ENCODE measurements around the gene FGD6.

Gene FGD6

GRCh38 chr12:95083471-95083870 lies 133.8 kb downstream of the FGD6 start:
- in situ Hi-C loops (cut with MboI; ENCODE audit: low sequenced_read_pairs, unreplicated experiment): no loop called here
- no peak for DNase-seq (ENCODE audit: low spot score)
- TF ChIP-seq CTCF (IDR thresholded peaks at IDR 0.05; ENCODE audit: borderline replicate concordance, control extremely low read depth, extremely low read depth, insufficient read depth, missing control alignments): no peak

GRCh38 chr12:95077341-95077740 lies 139.9 kb downstream of the FGD6 start:
- TF ChIP-seq CTCF (IDR thresholded peaks at IDR 0.05; ENCODE audit: borderline replicate concordance, control extremely low read depth, extremely low read depth, insufficient read depth, missing control alignments): no peak
- no peak for DNase-seq (ENCODE audit: low spot score)
- in situ Hi-C loops (cut with MboI; ENCODE audit: low sequenced_read_pairs, unreplicated experiment): no loop called here

GRCh38 chr12:95074766-95075165 lies 142.5 kb downstream of the FGD6 start:
- TF ChIP-seq CTCF (IDR thresholded peaks at IDR 0.05; ENCODE audit: borderline replicate concordance, control extremely low read depth, extremely low read depth, insufficient read depth, missing control alignments): no peak
- in situ Hi-C loops (cut with MboI; ENCODE audit: low sequenced_read_pairs, unreplicated experiment): no loop called here
- no peak for DNase-seq (ENCODE audit: low spot score)

GRCh38 chr12:95073698-95074520 lies 143.4 kb downstream of the FGD6 start:
- DNase-seq (ENCODE audit: low spot score): no peak
- in situ Hi-C loops (cut with MboI; ENCODE audit: low sequenced_read_pairs, unreplicated experiment): no loop called here
- TF ChIP-seq CTCF (IDR thresholded peaks at IDR 0.05; ENCODE audit: borderline replicate concordance, control extremely low read depth, extremely low read depth, insufficient read depth, missing control alignments): peak; percentile 84

- TF ChIP-seq CTCF (IDR thresholded peaks at IDR 0.05; ENCODE audit: borderline replicate concordance, control extremely low read depth, extremely low read depth, insufficient read depth, missing control alignments): no peak
- in situ Hi-C loops (cut with MboI; ENCODE audit: low sequenced_read_pairs, unreplicated experiment): no loop called here
- peak; percentile 99 for DNase-seq (ENCODE audit: low spot score)
Observed at GRCh38 chr12:95072900-95073697, 144.2 kb downstream of the FGD6 start, which contains the start of gene NR2C1. Gene NR2C1, minus strand, starts transcription at chr12:95073618. Its CDS starts 6,234 bp downstream, at chr12:95067384.

GRCh38 chr12:95070378-95070777 lies 146.9 kb downstream of the FGD6 start:
- in situ Hi-C loops (cut with MboI; ENCODE audit: low sequenced_read_pairs, unreplicated experiment): no loop called here
- TF ChIP-seq CTCF (IDR thresholded peaks at IDR 0.05; ENCODE audit: borderline replicate concordance, control extremely low read depth, extremely low read depth, insufficient read depth, missing control alignments): no peak
- no peak for DNase-seq (ENCODE audit: low spot score)
